BE2C (cell line): ENCODE data around the gene AVPI1.
"Not testable (repeated sequence)": the region's sequence is repeated elsewhere in the genome, so short reads cannot be mapped to it uniquely, and the experiment has no call there.

Source experiments
- DNase-seq: peaks from one replicate; pipeline ENCODE4 v3.0.0-alpha.2; 2020
- H3K27me3 ChIP-seq: fragments of 250-450 bp; sonication (Bioruptor Pico); 2 replicates; pipeline ENCODE4 v1.5.1; 2020; ENCODE audit warnings: mild to moderate bottlenecking
- H3K36me3 ChIP-seq: fragments of 250-450 bp; sonication (Bioruptor Pico); 2 replicates; pipeline ENCODE4 v1.5.1; 2020; ENCODE audit warnings: mild to moderate bottlenecking
- H3K4me1 ChIP-seq: fragments of 250-450 bp; sonication (Bioruptor Pico); 2 replicates; pipeline ENCODE4 v1.5.1; 2020
- H3K4me3 ChIP-seq: 2 replicates; pipeline ENCODE4 v1.5.1; 2011; ENCODE audit warnings: low read depth, low read length
- H3K9me3 ChIP-seq: fragments of 250-450 bp; sonication (Bioruptor Pico); 2 replicates; pipeline ENCODE4 v1.5.1; 2020
- TF ChIP-seq, protein P1 (sequence below): IDR thresholded peaks from 2 replicates; pipeline ENCODE4 v1.5.1; 2012; ENCODE audit warnings: mild to moderate bottlenecking, low read depth, low read length

The AVPI1 gene

DNA sequence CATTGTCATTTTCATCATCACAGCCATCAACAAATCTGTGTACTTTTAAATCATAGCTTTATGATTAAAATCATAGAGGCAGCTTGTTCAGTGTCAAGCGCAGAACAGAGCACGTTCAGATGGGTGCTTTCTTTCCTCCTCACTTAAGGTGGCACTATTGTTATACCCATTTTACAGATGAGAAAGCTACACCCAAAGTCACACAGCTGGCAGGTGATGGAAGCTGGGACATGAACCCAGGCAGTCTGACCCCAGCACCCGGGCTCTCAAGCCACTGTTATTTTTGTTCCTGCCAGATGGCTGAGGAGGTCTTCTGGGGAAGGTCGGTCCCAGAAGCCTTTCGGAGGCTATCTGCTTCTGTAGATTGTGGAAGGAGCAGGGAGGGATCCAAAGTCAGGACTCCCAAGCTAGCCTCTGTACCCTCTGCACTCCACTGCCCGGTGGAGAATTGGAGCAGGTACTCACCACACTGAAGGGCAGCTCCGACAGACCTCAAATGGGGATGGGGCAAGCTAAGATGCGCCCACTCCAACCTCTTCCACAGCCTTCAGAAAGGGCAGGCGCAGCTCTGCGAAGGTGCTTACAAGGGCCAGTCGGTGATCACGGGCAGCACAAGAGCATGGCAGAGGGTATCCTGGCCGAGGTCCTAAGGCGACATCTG lies 610 bp downstream of the AVPI1 start:
- H3K4me1 ChIP-seq, result peaks cover 5% of the 10 kb centered on the region
- TF ChIP-seq, protein P1, sequence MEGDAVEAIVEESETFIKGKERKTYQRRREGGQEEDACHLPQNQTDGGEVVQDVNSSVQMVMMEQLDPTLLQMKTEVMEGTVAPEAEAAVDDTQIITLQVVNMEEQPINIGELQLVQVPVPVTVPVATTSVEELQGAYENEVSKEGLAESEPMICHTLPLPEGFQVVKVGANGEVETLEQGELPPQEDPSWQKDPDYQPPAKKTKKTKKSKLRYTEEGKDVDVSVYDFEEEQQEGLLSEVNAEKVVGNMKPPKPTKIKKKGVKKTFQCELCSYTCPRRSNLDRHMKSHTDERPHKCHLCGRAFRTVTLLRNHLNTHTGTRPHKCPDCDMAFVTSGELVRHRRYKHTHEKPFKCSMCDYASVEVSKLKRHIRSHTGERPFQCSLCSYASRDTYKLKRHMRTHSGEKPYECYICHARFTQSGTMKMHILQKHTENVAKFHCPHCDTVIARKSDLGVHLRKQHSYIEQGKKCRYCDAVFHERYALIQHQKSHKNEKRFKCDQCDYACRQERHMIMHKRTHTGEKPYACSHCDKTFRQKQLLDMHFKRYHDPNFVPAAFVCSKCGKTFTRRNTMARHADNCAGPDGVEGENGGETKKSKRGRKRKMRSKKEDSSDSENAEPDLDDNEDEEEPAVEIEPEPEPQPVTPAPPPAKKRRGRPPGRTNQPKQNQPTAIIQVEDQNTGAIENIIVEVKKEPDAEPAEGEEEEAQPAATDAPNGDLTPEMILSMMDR, result no peak
- H3K36me3 ChIP-seq, result no peaks in the 10 kb centered on the region
- no peaks in the 10 kb centered on the region for H3K27me3 ChIP-seq
- H3K4me3 ChIP-seq, result peak overlapping the region; percentile 71
- DNase-seq, result no peak
- no peaks in the 10 kb centered on the region for H3K9me3 ChIP-seq

DNA sequence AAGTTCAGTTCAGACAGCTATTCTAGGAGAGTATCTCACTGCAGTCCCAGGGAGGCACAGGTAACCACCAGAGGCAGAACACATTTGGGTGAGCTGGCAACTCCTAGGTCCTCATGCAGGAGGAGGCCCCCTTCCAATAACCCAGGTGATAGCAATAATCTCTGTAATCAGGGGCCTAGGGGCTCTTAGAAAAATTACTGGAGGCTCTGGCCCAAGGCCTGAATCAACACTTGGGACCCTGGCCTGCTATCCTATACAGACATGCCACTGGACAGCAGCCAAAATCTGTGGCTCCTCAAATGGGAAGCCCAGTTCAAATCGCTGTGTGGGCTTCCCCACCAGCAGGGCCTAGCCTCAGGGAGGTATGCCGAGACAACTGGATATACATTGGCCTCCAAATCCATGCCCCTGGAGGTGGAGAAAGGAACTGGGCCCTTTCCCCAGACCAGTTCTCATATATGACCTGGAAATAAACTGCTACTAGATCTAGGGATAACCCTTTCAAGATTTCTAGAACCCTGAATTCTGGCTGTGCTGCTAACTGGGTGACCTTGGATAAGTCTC lies 1.6 kb downstream of the AVPI1 start:
- no peaks in the 10 kb centered on the region for H3K36me3 ChIP-seq
- H3K9me3 ChIP-seq, result no peaks in the 10 kb centered on the region
- TF ChIP-seq, protein P1, result peak; percentile 44
- no peaks in the 10 kb centered on the region for H3K27me3 ChIP-seq
- H3K4me3 ChIP-seq, result peak overlapping the region; percentile 15; the same call in 1 of the 2 replicates
- peak; percentile 57 for DNase-seq
- H3K4me1 ChIP-seq, result peaks cover 5% of the 10 kb centered on the region

DNA sequence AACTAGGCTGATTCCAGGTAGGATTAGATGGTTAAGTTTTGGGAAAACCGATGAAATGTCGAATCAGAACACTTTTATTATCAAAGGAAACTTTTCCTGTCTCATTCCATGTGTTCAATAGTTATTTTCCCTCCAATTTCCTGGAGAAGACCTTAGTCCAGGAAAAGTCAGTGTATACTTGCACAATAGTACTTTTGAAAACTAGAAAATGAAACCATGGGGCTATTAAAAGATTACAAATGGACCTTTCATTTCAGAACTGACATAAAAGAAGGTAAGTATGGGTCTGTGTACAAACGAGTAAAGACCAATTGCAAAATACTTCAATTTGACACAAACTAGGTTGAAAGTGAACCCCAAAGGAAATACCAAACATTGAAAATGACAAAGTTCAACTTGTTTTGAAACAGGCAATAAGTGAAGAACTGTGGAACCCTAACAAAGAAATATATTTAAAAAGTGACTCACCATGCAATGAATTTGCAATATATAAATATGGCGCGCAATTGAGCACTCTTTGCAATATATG lies 2.1 kb downstream of the AVPI1 start:
- Histone ChIP-seq H3K36me3 (no peaks in the 10 kb centered on the region), H3K27me3 (no peaks in the 10 kb centered on the region), H3K4me3 (peak overlapping the region; percentile 15; the same call in 1 of the 2 replicates), H3K4me1 (peaks cover 5% of the 10 kb centered on the region), H3K9me3 (no peaks in the 10 kb centered on the region)
- no peak for DNase-seq
- TF ChIP-seq, protein P1, result no peak

DNA sequence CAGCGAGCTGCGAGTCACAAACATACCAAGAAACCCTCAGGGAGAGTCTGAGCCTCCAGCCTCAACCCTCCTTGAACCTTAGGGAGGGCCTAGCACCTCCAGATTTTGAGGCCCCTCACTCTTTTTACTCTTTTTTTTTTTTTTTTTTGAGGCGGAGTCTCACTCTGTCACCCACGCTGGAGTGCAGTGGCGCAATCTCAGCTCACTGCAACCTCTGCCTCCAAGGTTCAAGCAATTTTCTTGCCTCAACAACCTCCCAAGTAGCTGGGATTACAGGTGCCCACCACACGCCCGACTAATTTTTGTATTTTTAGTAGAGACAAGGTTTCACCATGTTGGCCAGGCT lies 2.7 kb downstream of the AVPI1 start:
- not testable (repeated sequence) for H3K9me3 ChIP-seq, DNase-seq, H3K4me3 ChIP-seq, H3K36me3 ChIP-seq, H3K27me3 ChIP-seq, H3K4me1 ChIP-seq

DNA sequence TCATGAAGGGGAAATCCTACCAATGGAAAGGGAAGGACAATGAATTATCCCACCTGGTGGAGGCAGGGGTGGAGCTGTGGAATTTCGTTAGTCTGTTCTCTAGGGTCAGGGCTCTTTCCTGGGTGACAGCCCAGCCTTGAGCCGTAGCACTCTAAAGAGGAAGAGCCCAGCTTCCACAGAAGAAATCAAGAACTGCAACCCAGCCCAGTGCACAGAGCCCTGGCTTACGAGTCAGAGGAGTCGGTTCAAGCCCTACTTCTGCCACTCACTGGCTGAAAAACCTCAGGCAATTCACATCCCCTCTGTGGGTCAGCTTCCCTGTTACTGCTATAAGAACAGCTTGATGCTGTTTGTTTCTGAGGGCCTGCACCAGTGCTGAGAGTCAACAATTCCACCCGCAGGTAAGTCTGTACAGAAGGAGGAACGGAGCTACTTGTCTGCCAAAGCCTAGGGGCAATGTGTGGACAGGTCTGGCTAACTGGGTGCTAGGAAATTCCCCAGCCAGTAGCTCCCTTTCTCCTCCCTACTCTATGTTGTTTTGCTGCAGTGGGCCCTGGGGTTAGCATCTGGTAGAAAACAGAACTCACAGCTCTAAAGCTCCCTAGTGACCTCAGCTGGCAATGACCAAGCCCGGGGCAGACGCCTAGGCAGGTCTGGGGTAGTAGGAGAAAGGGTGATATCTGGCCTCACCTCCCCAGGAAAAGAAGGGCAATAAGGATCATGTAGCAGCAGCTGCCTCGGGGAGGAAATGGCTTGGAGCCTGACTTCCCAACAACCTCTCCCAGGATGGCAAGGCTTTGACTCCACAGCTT lies 3.3 kb downstream of the AVPI1 start:
- Histone ChIP-seq H3K4me3 (no peak overlapping the region), H3K9me3 (no peaks in the 10 kb centered on the region), H3K36me3 (no peaks in the 10 kb centered on the region), H3K27me3 (no peaks in the 10 kb centered on the region), H3K4me1 (peaks cover 5% of the 10 kb centered on the region)
- peak; percentile 51 for DNase-seq
- TF ChIP-seq, protein P1, result 0 out of 2 replicates have a peak, but pooled peaks have one; percentile 13

DNA sequence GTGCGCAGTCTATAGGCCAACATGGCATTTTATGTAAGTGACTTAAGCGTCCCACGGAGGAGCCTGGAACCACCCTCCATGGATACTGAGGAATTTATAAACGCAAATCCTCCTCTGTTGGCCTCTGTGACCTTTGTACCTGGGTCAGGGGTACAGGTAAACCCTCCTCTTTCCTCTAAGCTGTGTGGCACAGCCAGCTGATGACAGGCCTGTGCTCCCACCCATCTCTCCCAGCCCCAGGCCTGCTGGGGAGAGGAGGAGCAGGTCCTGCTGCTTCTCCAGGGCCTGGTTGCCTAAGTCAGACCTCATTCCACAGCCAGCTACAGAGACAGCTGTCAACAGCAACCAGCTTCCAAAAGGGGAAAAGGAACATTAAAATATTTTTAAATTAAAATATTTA lies 5.0 kb downstream of the AVPI1 start:
- no peak overlapping the region for H3K4me3 ChIP-seq
- no peaks in the 10 kb centered on the region for H3K27me3 ChIP-seq
- peaks cover 7% of the 10 kb centered on the region for H3K36me3 ChIP-seq
- H3K9me3 ChIP-seq, result no peaks in the 10 kb centered on the region
- H3K4me1 ChIP-seq, result peaks cover 5% of the 10 kb centered on the region
- TF ChIP-seq, protein P1, result no peak
- no peak for DNase-seq
